ENCODE measurements around the gene TNFAIP8. TPM values are rescaled to one million over a fixed set of nuclear protein-coding genes. Genes with fewer than 3 reads are reported as not detected.

Gene TNFAIP8
- total and polyA plus RNA-seq, 10 of the 15 experiments (the other 5 are each of a cell fraction or from before 2014, with no cell fraction given) = 124 to 324 (median 177) TPM

- no peak for TF ChIP-seq HDGF (IDR thresholded peaks at IDR 0.05)
- TF ChIP-seq YY1 (IDR thresholded peaks at IDR 0.05; ENCODE audit: low read depth, low read length) = no peak
- TF ChIP-seq EGR1 (IDR thresholded peaks at IDR 0.05; ENCODE audit: borderline replicate concordance in 1 of 2, low read depth in 2 of 2, low read length in 2 of 2) = no peak
- TF ChIP-seq E2F8 (IDR thresholded peaks at IDR 0.05; ENCODE audit: low read depth, partially characterized antibody) = no peak
- no peak for TF ChIP-seq ZNF687 (IDR thresholded peaks at IDR 0.05)
These were observed 62.2 kb downstream of the TNFAIP8 start (continued) for GRCh38 chr5:119417891-119418605.

Data from GM12878 (cell line).